OCI-LY7 (cell line): ENCODE measurements around the gene LAPTM5.

ENCODE experiments used
- EZH2phosphoT487 ChIP-seq: fragments of 200-600 bp; sonication (generic); IDR thresholded peaks from 2 replicates; pipeline ENCODE4 v1.6.1; 2018; ENCODE audit warnings: low read depth, borderline replicate concordance, mild to moderate bottlenecking, mixed run types, antibody characterized with exemption, low read length, moderate library complexity, mixed read lengths
- TF ChIP-seq, protein P1 (sequence below): fragments of 200-600 bp; sonication (generic); conservative IDR thresholded peaks from 2 replicates; pipeline ENCODE4 v1.5.1; 2014; ENCODE audit warnings: mild to moderate bottlenecking, antibody characterized with exemption, low read length, moderate library complexity, mixed read lengths

DNA sequence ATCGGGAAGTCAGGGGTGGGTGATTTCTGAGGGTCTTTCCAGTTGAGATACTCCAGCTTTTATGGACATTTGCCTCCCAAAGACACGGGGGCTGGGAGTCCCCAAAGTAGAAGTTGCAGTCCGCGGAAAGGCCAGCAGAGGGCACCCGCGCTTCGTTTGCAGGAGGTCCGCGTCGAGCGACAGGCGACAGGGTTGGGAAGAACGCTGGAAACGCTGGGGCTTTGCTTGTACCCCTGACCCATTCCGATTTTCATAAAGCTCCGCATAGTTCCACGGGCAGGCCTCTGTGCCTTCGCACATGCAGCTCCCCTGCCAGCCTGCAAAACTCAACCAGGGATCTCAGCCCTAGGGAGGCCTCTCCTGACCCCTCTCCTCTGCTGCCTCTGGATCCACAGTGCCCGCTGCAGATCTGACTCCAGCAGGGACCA lies 44.2 kb upstream of the LAPTM5 start:
- TF ChIP-seq, protein P1, sequence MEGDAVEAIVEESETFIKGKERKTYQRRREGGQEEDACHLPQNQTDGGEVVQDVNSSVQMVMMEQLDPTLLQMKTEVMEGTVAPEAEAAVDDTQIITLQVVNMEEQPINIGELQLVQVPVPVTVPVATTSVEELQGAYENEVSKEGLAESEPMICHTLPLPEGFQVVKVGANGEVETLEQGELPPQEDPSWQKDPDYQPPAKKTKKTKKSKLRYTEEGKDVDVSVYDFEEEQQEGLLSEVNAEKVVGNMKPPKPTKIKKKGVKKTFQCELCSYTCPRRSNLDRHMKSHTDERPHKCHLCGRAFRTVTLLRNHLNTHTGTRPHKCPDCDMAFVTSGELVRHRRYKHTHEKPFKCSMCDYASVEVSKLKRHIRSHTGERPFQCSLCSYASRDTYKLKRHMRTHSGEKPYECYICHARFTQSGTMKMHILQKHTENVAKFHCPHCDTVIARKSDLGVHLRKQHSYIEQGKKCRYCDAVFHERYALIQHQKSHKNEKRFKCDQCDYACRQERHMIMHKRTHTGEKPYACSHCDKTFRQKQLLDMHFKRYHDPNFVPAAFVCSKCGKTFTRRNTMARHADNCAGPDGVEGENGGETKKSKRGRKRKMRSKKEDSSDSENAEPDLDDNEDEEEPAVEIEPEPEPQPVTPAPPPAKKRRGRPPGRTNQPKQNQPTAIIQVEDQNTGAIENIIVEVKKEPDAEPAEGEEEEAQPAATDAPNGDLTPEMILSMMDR: peak; percentile 97
- no peak for TF ChIP-seq EZH2phosphoT487
